GM21390 (cell line): ENCODE measurements around the gene STK24.

ENCODE experiments used
- ATAC-seq: cut with Tn5 transposase; IDR thresholded peaks from one replicate; pipeline ENCODE4 v1.9.1; 2021; ENCODE audit not compliant: unreplicated experiment

STK24 gene

GRCh38 chr13:98456413-98456845, 120.5 kb downstream of the STK24 start:
- no peak for ATAC-seq

- ATAC-seq, result no peak
Observed at GRCh38 chr13:98454389-98454881, 122.5 kb downstream of the STK24 start.

GRCh38 chr13:98452851-98453843, 123.8 kb downstream of the STK24 start:
- ATAC-seq, result no peak

GRCh38 chr13:98451676-98452470, 125.0 kb downstream of the STK24 start:
- ATAC-seq, result no peak

GRCh38 chr13:98450539-98451111, 126.3 kb downstream of the STK24 start:
- no peak for ATAC-seq

GRCh38 chr13:98450026-98450425, 126.9 kb downstream of the STK24 start:
- no peak for ATAC-seq

GRCh38 chr13:98449273-98449672, 127.6 kb downstream of the STK24 start:
- ATAC-seq, result no peak

- no peak for ATAC-seq
Observed at GRCh38 chr13:98448642-98448928, 128.3 kb downstream of the STK24 start.

GRCh38 chr13:98447881-98448641, 128.8 kb downstream of the STK24 start:
- no peak for ATAC-seq

- ATAC-seq, result no peak
Observed at GRCh38 chr13:98447130-98447529, 129.8 kb downstream of the STK24 start.

- no peak for ATAC-seq
Observed at GRCh38 chr13:98446234-98446621, 130.7 kb downstream of the STK24 start.

- peak; percentile 96 for ATAC-seq
Observed at GRCh38 chr13:98445340-98446233, 131.3 kb downstream of the STK24 start.

GRCh38 chr13:98444381-98444780, 132.5 kb downstream of the STK24 start:
- no peak for ATAC-seq

GRCh38 chr13:98443800-98444325, 133.0 kb downstream of the STK24 start:
- ATAC-seq, result no peak

- ATAC-seq, result no peak
Observed at GRCh38 chr13:98443329-98443728, 133.6 kb downstream of the STK24 start.

GRCh38 chr13:98442391-98443230, 134.3 kb downstream of the STK24 start:
- no peak for ATAC-seq

GRCh38 chr13:98441056-98441676, 135.7 kb downstream of the STK24 start:
- no peak for ATAC-seq

GRCh38 chr13:98440390-98441055, 136.4 kb downstream of the STK24 start:
- ATAC-seq, result no peak
